Neural cell (in vitro differentiated cells): ENCODE results near the gene HOXD8. TPM values are rescaled to one million over a fixed set of nuclear protein-coding genes. Genes with fewer than 3 reads are reported as not detected.

Experiments used
- H2AFZ ChIP-seq: fragments of 200-600, 300-800 bp; sonication (generic), shearing (Covaris generic); 2 replicates; pipeline ENCODE4 v1.6.0; 2014; ENCODE audit warnings: low read depth, mild to moderate bottlenecking, antibody characterized with exemption, low read length, moderate library complexity
- H3F3A ChIP-seq: fragments of 200-600 bp; shearing (Covaris generic); 2 replicates; pipeline ENCODE4 v1.6.1; 2016; ENCODE audit warnings: mild to moderate bottlenecking, moderate library complexity, mixed read lengths, antibody characterized with exemption, low read length; ENCODE audit not compliant: insufficient read depth, poor library complexity, severe bottlenecking
- H3K27ac ChIP-seq: fragments of 200-600, 300-800 bp; sonication (generic), shearing (Covaris generic); 2 replicates; pipeline ENCODE4 v1.5.1; 2014; ENCODE audit warnings: mild to moderate bottlenecking, low read length, moderate library complexity
- H3K27me3 ChIP-seq: fragments of 300-800, 200-600 bp; sonication (generic), shearing (Covaris generic); 2 replicates; pipeline ENCODE4 v1.6.0; 2014; ENCODE audit warnings: mild to moderate bottlenecking, low read depth, low read length, moderate library complexity; ENCODE audit not compliant: insufficient read depth
- H3K36me3 ChIP-seq: fragments of 300-800, 200-600 bp; sonication (generic), shearing (Covaris generic); 2 replicates; pipeline ENCODE4 v1.5.1; 2014; ENCODE audit warnings: mild to moderate bottlenecking, antibody characterized with exemption, low read length, moderate library complexity; ENCODE audit not compliant: insufficient read depth
- H3K4me2 ChIP-seq: fragments of 300-800, 200-600 bp; sonication (generic), shearing (Covaris generic); 2 replicates; pipeline ENCODE4 v1.6.0; 2014; ENCODE audit warnings: mild to moderate bottlenecking, low read length
- H3K4me3 ChIP-seq: fragments of 300-800, 200-600 bp; sonication (generic), shearing (Covaris generic); 2 replicates; pipeline ENCODE4 v1.5.1; 2014; ENCODE audit warnings: mild to moderate bottlenecking, low read length, moderate library complexity
- H3K79me2 ChIP-seq: fragments of 200-600 bp; shearing (Covaris generic); replicated peaks from 2 replicates; pipeline ENCODE4 v1.6.0; 2014; ENCODE audit warnings: mild to moderate bottlenecking, low read length, moderate library complexity; ENCODE audit not compliant: insufficient read depth
- H3K9ac ChIP-seq: fragments of 300-800, 200-600 bp; sonication (generic), shearing (Covaris generic); 2 replicates; pipeline ENCODE4 v1.6.1; 2016; ENCODE audit warnings: mild to moderate bottlenecking, low read length, mixed read lengths
- H3K9me2 ChIP-seq: fragments of 200-600 bp; shearing (Covaris generic); 2 replicates; pipeline ENCODE4 v1.6.1; 2016; ENCODE audit warnings: mild to moderate bottlenecking, low read length, mixed read lengths; ENCODE audit not compliant: insufficient read depth
- H3K9me3 ChIP-seq: fragments of 200-600, 300-800 bp; sonication (generic), shearing (Covaris generic); 2 replicates; pipeline ENCODE4 v1.6.1; 2016; ENCODE audit warnings: mild to moderate bottlenecking, mixed run types, low read length, moderate library complexity, mixed read lengths
- H4K20me1 ChIP-seq: fragments of 200-600 bp; shearing (Covaris generic); 2 replicates; pipeline ENCODE4 v1.6.1; 2016; ENCODE audit warnings: mild to moderate bottlenecking, mixed run types; ENCODE audit not compliant: insufficient read depth
- EP300 ChIP-seq: fragments of 450-650 bp; conservative IDR thresholded peaks from 2 replicates; pipeline ENCODE4 v1.6.1; 2014; ENCODE audit warnings: antibody characterized with exemption, mild to moderate bottlenecking, moderate library complexity; ENCODE audit not compliant: poor library complexity, severe bottlenecking
- EZH2 ChIP-seq: fragments of 200-600, 300-800 bp; shearing (Covaris generic), sonication (generic); IDR thresholded peaks from 2 replicates; pipeline ENCODE4 v1.6.1; 2014; ENCODE audit warnings: antibody characterized with exemption, low read length, borderline replicate concordance, mild to moderate bottlenecking; ENCODE audit not compliant: insufficient read depth, poor library complexity, severe bottlenecking
- MXI1 ChIP-seq: fragments of 450-650 bp; conservative IDR thresholded peaks from 2 replicates; pipeline ENCODE4 v1.6.1; 2014; ENCODE audit warnings: antibody characterized with exemption, mild to moderate bottlenecking; ENCODE audit not compliant: poor library complexity, severe bottlenecking
- POLR2AphosphoS5 ChIP-seq: IDR thresholded peaks from 2 replicates; pipeline ENCODE4 v1.6.1; 2012
- RAD21 ChIP-seq: fragments of 450-650 bp; conservative IDR thresholded peaks from 2 replicates; pipeline ENCODE4 v1.6.1; 2014; ENCODE audit warnings: antibody characterized with exemption, mild to moderate bottlenecking, moderate library complexity
- SMC3 ChIP-seq: fragments of 450-650 bp; conservative IDR thresholded peaks from 2 replicates; pipeline ENCODE4 v1.6.1; 2014; ENCODE audit warnings: antibody characterized with exemption, mild to moderate bottlenecking, moderate library complexity; ENCODE audit not compliant: poor library complexity
- TAF1 ChIP-seq: IDR thresholded peaks from 2 replicates; pipeline ENCODE4 v1.6.1; 2012; ENCODE audit warnings: low read depth
- polyA plus RNA-seq: library from polyadenylated mRNA; depleted of rRNA; stranded (reverse); fragments of >200 nt; gene quantifications from 2 replicates; pipeline ENCODE4 v1.2.3, GENCODE V29; 2014
- TF ChIP-seq, protein P1 (sequence below): fragments of 450-650 bp; IDR thresholded peaks from 2 replicates; pipeline ENCODE4 v1.5.1; 2014; ENCODE audit warnings: antibody characterized with exemption, mild to moderate bottlenecking, moderate library complexity; ENCODE audit not compliant: poor library complexity, severe bottlenecking
- TF ChIP-seq, protein P2 (sequence below): IDR thresholded peaks from 2 replicates; pipeline ENCODE4 v1.6.1; 2012; ENCODE audit warnings: borderline replicate concordance

HOXD8 gene
- polyA plus RNA-seq, 1 donor from 2014 or later, result not detected

DNA sequence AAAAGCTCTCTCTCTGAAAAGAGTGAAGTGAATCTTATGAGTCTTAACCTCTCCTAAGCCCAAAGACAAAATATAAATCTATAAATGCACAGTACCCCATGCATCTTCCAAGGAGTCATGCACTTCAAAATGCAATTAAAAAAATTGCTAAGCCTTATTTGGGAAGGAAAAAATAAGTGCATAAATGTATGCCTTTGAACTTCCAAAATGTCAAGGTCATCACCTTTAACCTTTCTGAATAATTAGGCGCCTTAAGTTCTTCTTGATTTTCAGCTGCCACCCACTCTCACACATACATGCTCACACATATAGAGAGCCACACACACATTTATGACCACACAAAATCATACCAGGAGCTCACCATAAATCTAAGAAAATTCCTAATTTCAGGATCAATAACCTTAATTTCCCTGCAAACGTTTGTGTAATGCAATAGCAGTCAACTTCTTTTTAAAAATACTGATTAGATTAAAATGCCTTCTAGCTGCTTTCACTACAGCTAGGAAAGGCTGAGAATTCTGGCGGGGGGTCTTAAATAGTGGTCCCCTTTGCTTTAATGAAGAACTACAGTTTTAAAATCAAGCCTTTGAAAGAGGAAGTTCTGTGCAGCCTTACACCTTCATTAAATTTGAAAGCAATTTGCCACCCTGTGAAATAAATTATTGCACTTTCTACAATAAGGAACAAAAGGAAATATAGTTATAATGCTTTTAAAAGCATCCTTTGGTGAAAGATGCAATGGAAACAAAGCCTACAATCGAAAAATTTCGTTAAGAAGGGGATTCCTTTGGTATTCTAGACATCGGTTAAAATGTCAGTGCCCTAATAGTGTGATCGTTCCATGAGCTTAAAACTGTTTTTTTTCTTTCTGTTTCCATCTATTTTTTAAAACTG lies 18.8 kb upstream of the HOXD8 start:
- Histone ChIP-seq H3K9me2 (no peaks in the 10 kb centered on the region), H4K20me1 (no peaks in the 10 kb centered on the region), H3K27ac (no peak overlapping the region), H3K4me3 (no peak overlapping the region), H2AFZ (no peak overlapping the region), H3K9me3 (peaks cover 10% of the 10 kb centered on the region), H3K79me2 (no peaks in the 10 kb centered on the region), H3K27me3 (peaks cover 96% of the 10 kb centered on the region), H3K4me2 (no peak overlapping the region), H3K36me3 (no peaks in the 10 kb centered on the region), H3K9ac (no peak overlapping the region), H3F3A (no peaks in the 10 kb centered on the region)
- TF ChIP-seq TAF1 (no peak), EZH2 (no peak), MXI1 (no peak)

DNA sequence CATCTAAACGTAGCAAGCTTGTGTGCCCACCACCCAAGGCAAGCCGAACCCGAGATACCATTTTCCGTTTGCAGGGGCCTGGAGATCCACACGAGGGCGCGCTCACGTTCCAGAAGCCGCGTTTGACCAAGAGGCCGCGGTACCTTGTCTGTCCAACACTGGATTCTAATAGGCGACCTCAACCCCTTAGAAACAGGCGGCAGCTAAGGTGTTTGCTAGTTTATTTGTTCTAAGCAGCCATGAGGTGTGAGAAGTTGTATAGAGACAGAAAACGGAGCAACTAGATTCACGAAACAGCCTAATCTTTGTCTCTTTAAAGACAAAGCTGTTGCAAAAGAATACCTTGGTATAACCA lies 18.2 kb upstream of the HOXD8 start:
- Histone ChIP-seq H3K9me3 (peaks cover 15% of the 10 kb centered on the region), H4K20me1 (no peaks in the 10 kb centered on the region), H3K4me2 (no peak overlapping the region)

DNA sequence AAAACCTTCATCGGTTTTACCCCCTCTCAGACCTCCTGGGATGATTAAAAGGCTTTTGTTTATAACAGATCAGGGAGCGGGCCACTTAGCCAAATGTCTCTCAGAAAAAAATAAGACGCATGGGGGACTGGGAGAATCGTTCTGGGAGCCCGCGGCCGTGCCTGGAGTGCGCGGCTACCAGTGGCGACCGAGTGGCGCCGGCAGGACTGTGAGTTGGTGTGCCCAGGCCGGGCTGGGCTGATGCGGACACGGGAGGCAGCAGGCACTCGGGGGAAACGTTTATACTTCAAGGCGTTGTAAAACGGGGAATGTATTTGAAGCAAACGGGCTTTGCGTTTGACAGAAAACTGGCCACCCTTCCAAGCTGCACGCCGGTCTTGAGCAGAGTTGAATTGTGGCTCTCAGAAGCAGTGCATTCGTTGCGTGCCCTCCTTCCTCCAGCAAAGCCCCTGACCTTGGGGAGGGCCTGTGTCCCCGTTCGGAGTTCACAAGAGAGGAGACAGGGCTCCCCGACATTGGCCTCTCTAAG lies 17.6 kb upstream of the HOXD8 start:
- TF ChIP-seq EP300, result no peak
- TF ChIP-seq POLR2AphosphoS5, result no peak
- TF ChIP-seq SMC3, result no peak
- TF ChIP-seq EZH2, result no peak
- TF ChIP-seq RAD21, result no peak
- TF ChIP-seq, protein P1, sequence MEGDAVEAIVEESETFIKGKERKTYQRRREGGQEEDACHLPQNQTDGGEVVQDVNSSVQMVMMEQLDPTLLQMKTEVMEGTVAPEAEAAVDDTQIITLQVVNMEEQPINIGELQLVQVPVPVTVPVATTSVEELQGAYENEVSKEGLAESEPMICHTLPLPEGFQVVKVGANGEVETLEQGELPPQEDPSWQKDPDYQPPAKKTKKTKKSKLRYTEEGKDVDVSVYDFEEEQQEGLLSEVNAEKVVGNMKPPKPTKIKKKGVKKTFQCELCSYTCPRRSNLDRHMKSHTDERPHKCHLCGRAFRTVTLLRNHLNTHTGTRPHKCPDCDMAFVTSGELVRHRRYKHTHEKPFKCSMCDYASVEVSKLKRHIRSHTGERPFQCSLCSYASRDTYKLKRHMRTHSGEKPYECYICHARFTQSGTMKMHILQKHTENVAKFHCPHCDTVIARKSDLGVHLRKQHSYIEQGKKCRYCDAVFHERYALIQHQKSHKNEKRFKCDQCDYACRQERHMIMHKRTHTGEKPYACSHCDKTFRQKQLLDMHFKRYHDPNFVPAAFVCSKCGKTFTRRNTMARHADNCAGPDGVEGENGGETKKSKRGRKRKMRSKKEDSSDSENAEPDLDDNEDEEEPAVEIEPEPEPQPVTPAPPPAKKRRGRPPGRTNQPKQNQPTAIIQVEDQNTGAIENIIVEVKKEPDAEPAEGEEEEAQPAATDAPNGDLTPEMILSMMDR, result no peak
- TF ChIP-seq MXI1, result no peak
- no peak for TF ChIP-seq TAF1
- TF ChIP-seq, protein P2, sequence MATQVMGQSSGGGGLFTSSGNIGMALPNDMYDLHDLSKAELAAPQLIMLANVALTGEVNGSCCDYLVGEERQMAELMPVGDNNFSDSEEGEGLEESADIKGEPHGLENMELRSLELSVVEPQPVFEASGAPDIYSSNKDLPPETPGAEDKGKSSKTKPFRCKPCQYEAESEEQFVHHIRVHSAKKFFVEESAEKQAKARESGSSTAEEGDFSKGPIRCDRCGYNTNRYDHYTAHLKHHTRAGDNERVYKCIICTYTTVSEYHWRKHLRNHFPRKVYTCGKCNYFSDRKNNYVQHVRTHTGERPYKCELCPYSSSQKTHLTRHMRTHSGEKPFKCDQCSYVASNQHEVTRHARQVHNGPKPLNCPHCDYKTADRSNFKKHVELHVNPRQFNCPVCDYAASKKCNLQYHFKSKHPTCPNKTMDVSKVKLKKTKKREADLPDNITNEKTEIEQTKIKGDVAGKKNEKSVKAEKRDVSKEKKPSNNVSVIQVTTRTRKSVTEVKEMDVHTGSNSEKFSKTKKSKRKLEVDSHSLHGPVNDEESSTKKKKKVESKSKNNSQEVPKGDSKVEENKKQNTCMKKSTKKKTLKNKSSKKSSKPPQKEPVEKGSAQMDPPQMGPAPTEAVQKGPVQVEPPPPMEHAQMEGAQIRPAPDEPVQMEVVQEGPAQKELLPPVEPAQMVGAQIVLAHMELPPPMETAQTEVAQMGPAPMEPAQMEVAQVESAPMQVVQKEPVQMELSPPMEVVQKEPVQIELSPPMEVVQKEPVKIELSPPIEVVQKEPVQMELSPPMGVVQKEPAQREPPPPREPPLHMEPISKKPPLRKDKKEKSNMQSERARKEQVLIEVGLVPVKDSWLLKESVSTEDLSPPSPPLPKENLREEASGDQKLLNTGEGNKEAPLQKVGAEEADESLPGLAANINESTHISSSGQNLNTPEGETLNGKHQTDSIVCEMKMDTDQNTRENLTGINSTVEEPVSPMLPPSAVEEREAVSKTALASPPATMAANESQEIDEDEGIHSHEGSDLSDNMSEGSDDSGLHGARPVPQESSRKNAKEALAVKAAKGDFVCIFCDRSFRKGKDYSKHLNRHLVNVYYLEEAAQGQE, result no peak
- no peak overlapping the region for H2AFZ ChIP-seq
- H3K9ac ChIP-seq, result no peak overlapping the region
- no peaks in the 10 kb centered on the region for H3F3A ChIP-seq
- H3K27me3 ChIP-seq, result peaks cover 96% of the 10 kb centered on the region
- no peaks in the 10 kb centered on the region for H3K9me2 ChIP-seq
- no peaks in the 10 kb centered on the region for H3K79me2 ChIP-seq
- no peak overlapping the region for H3K4me3 ChIP-seq
- H4K20me1 ChIP-seq, result no peaks in the 10 kb centered on the region
- no peak overlapping the region for H3K27ac ChIP-seq
- no peaks in the 10 kb centered on the region for H3K36me3 ChIP-seq
- peaks cover 21% of the 10 kb centered on the region for H3K9me3 ChIP-seq
- no peak overlapping the region for H3K4me2 ChIP-seq

More for the DNA sequence above, 18.2 kb upstream of the HOXD8 start:
- no peak for TF ChIP-seq EZH2
- peak; percentile 49 for TF ChIP-seq POLR2AphosphoS5
- TF ChIP-seq RAD21, result peak; percentile 22
- TF ChIP-seq, protein P1, result peak; percentile 52
- peak; percentile 42 for TF ChIP-seq SMC3
- no peaks in the 10 kb centered on the region for H3K9me2 ChIP-seq
- no peaks in the 10 kb centered on the region for H3K36me3 ChIP-seq
- H3K27ac ChIP-seq, result no peak overlapping the region
- H3K4me3 ChIP-seq, result no peak overlapping the region
- H3K79me2 ChIP-seq, result no peaks in the 10 kb centered on the region
- H2AFZ ChIP-seq, result no peak overlapping the region
- no peaks in the 10 kb centered on the region for H3F3A ChIP-seq
- H3K27me3 ChIP-seq, result peaks cover 96% of the 10 kb centered on the region
- H3K9ac ChIP-seq, result no peak overlapping the region
